B cell (primary cell): ENCODE data around the gene TBC1D2. TPM values are rescaled to one million over a fixed set of nuclear protein-coding genes. Genes with fewer than 3 reads are reported as not detected.

Source experiments
- ATAC-seq: fragments of 200-7000 bp; cut with Tn5 transposase; one replicate; pipeline ENCODE4 v1.10.0; 2021; ENCODE audit warnings: low read depth, mild to moderate bottlenecking, moderate number of reproducible peaks, moderate library complexity
- CTCF ChIA-PET: fragments of 350-600 bp; sonication (Branson Sonifier 250); formaldehyde crosslinking; loops from one replicate; lab custom pipeline; 2021; ENCODE audit warnings: antibody characterized with exemption, inconsistent platforms; lab: Charles Lee
- POLR2A ChIA-PET: fragments of 350-600 bp; sonication (Branson Sonifier 250); formaldehyde crosslinking; loops from one replicate; lab custom pipeline; 2021; ENCODE audit warnings: antibody characterized with exemption; lab: Charles Lee
- DNase-seq: peaks from one replicate; pipeline ENCODE4 v3.0.0; 2013
- H2AFZ ChIP-seq: 2 replicates; pipeline ENCODE4 v1.6.1; 2012; ENCODE audit warnings: mild to moderate bottlenecking, low read depth, low read length; ENCODE audit not compliant: insufficient read depth, poor library complexity, severe bottlenecking
- H3K27ac ChIP-seq, 2 donors: 1 replicate in 1 of 2; 2 replicates in 1 of 2; pipeline ENCODE4 v1.5.1; 2012 to 2013; ENCODE audit warnings: low read length in 2 of 2, mild to moderate bottlenecking in 2 of 2, moderate library complexity in 1 of 2
- H3K27me3 ChIP-seq, 4 experiments: fragments of 200-600 bp in 1 of 4; sonication (generic) in 1 of 4; replicated peaks in 1 of 4; 1 replicate in 2 of 4; 2 replicates in 2 of 4; pipeline versions ENCODE4 v1.6.1 to v1.7.0; 2013 to 2016; ENCODE audit warnings: low read length in 3 of 4, mild to moderate bottlenecking in 2 of 4, mixed read lengths in 1 of 4, moderate library complexity in 1 of 4; ENCODE audit not compliant: insufficient read depth in 4 of 4, control insufficient read depth in 3 of 4; ENCODE audit errors: control extremely low read depth in 1 of 4
- H3K36me3 ChIP-seq, 2 experiments: replicated peaks in 1 of 2; 1 replicate in 1 of 2; 2 replicates in 1 of 2; pipeline versions ENCODE4 v1.6.1 to v1.7.1; 2013; ENCODE audit warnings: low read length in 1 of 2; ENCODE audit not compliant: insufficient read depth in 2 of 2, control insufficient read depth in 1 of 2; ENCODE audit errors: control extremely low read depth in 1 of 2, extremely low read depth in 1 of 2
- H3K4me1 ChIP-seq, 2 donors: fragments of 200-600 bp in 1 of 2; sonication (generic) in 1 of 2; 1 replicate in 1 of 2; 2 replicates in 1 of 2; pipeline versions ENCODE4 v1.5.1 to v1.6.1; 2013 to 2017; ENCODE audit warnings: low read length in 2 of 2; ENCODE audit not compliant: control insufficient read depth in 2 of 2, insufficient read depth in 2 of 2
- H3K4me2 ChIP-seq: replicated peaks from 2 replicates; pipeline ENCODE3; 2012; ENCODE audit warnings: mild to moderate bottlenecking, low read depth, low read length; ENCODE audit not compliant: poor library complexity, severe bottlenecking
- H3K4me3 ChIP-seq, 5 experiments: fragments of 200-600 bp in 1 of 5; sonication (generic) in 1 of 5; 1 replicate in 3 of 5; 2 replicates in 2 of 5; pipeline versions ENCODE4 v1.5.1 to v1.7.0; 2011 to 2016; ENCODE audit warnings: low read length in 4 of 5, mild to moderate bottlenecking in 4 of 5, low read depth in 2 of 5, control low read depth in 1 of 5, moderate library complexity in 1 of 5; ENCODE audit not compliant: insufficient read depth in 1 of 5; ENCODE audit errors: control extremely low read depth in 1 of 5, extremely low read depth in 1 of 5
- H3K79me2 ChIP-seq: fragments of 200-600 bp; sonication (generic); one replicate; pipeline ENCODE4 v1.6.0; 2016; ENCODE audit warnings: low read length; ENCODE audit not compliant: control insufficient read depth, insufficient read depth
- H3K9ac ChIP-seq: fragments of 200-600 bp; sonication (generic); 2 replicates; pipeline ENCODE4 v1.6.1; 2017; ENCODE audit warnings: mild to moderate bottlenecking, low read length, moderate library complexity
- H3K9me3 ChIP-seq, 3 donors: one replicate each; pipeline versions ENCODE4 v1.6.1 to v1.7.1; 2013; ENCODE audit warnings: low read length in 2 of 3; ENCODE audit not compliant: control insufficient read depth in 2 of 3, insufficient read depth in 1 of 3; ENCODE audit errors: control extremely low read depth in 1 of 3
- H4K20me1 ChIP-seq: 2 replicates; pipeline ENCODE4 v1.6.0; 2012; ENCODE audit warnings: mild to moderate bottlenecking, low read length; ENCODE audit not compliant: insufficient read depth, control insufficient read depth, poor library complexity, severe bottlenecking
- H3K27ac Mint-ChIP-seq: one replicate; pipeline ENCODE4 v1.8.0; 2021; ENCODE audit warnings: mixed read lengths
- H3K27me3 Mint-ChIP-seq: one replicate; pipeline ENCODE4 v1.8.0; 2021; ENCODE audit warnings: mixed read lengths
- H3K4me1 Mint-ChIP-seq: one replicate; pipeline ENCODE4 v1.8.0; 2021; ENCODE audit warnings: mixed read lengths
- H3K4me3 Mint-ChIP-seq: one replicate; pipeline ENCODE4 v1.8.0; 2021; ENCODE audit warnings: mixed read lengths
- H3K9me3 Mint-ChIP-seq: one replicate; pipeline ENCODE4 v1.8.0; 2022; ENCODE audit warnings: mixed read lengths; ENCODE audit not compliant: insufficient read depth
- CTCF ChIP-seq: fragments of 200-600 bp; IDR thresholded peaks from one replicate; pipeline ENCODE4 v1.8.0; 2022; ENCODE audit warnings: antibody characterized with exemption, mild to moderate bottlenecking
- EZH2 ChIP-seq: IDR thresholded peaks from 2 replicates; pipeline ENCODE4 v1.6.1; 2012; ENCODE audit warnings: borderline replicate concordance, low read depth, mild to moderate bottlenecking, moderate library complexity, low read length; ENCODE audit not compliant: insufficient read depth, poor library complexity, severe bottlenecking
- WGBS: methylation state at CpG from one replicate; pipeline ENCODE4 v1.1.5; 2013; ENCODE audit warnings: missing lambda C conversion rate; ENCODE audit not compliant: insufficient coverage; 5-methylcytosine and 5-hydroxymethylcytosine counted together
- intact Hi-C: fragments of 100-400 bp; cut with micrococcal nuclease; formaldehyde crosslinking; loops from one replicate; pipeline ENCODE4 v1.10.0; 2022
- polyA plus RNA-seq: library from polyadenylated mRNA; depleted of rRNA; stranded (reverse); fragments of >200 nt; gene quantifications from 2 replicates; pipeline ENCODE4 v1.2.3, GENCODE V29; 2012
- total RNA-seq, 2 donors: library from RNA; stranded (reverse); fragments of 120-200 nt in 1 of 2; gene quantifications; 1 replicate in 1 of 2; 2 replicates in 1 of 2; pipeline versions ENCODE4 v1.2.3 to v1.2.4, GENCODE V29; 2013 to 2022

The TBC1D2 gene
- total and polyA plus RNA-seq, 2 donors (not counting 1 experiment from before 2014, with no cell fraction given): 5.0 to 5.3 TPM

GRCh38 chr9:98248737-98249474 lies 6.5 kb downstream of the TBC1D2 start:
- no peak for ATAC-seq
- TF ChIP-seq CTCF: no peak
- TF ChIP-seq EZH2: no peak
- WGBS: 46% methylated on average over 10 of the region's 16 CpGs
- no peak overlapping the region for H3K4me3 Mint-ChIP-seq
- H3K4me1 Mint-ChIP-seq: peaks cover 7% of the 10 kb centered on the region
- no peaks in the 10 kb centered on the region for H3K27me3 Mint-ChIP-seq
- no peak for DNase-seq
- H3K4me1 ChIP-seq: peaks cover 4 to 6% of the 10 kb centered on the region in 2 donors
- H3K27ac ChIP-seq: no peak overlapping the region
- ChIA-PET POLR2A (no interaction called here), CTCF (no interaction called here)
- no peaks in the 10 kb centered on the region for H3K27me3 ChIP-seq
- H3K9me3 Mint-ChIP-seq: no peaks in the 10 kb centered on the region
- H3K27ac Mint-ChIP-seq: no peak overlapping the region
- H3K4me3 ChIP-seq: no peak overlapping the region
- H3K9ac ChIP-seq: no peak overlapping the region
- no peaks in the 10 kb centered on the region for H3K9me3 ChIP-seq
- H4K20me1 ChIP-seq: no peaks in the 10 kb centered on the region
- H3K4me2 ChIP-seq: peak overlapping the region; percentile 17
- H2AFZ ChIP-seq: no peak overlapping the region
- intact Hi-C loops: no loop called here
- no peaks in the 10 kb centered on the region for H3K79me2 ChIP-seq
- no peaks in the 10 kb centered on the region for H3K36me3 ChIP-seq

- peaks cover 7% of the 10 kb centered on the region for H3K4me1 Mint-ChIP-seq
- CTCF ChIA-PET: interaction anchor here (0.6 to 1.2 kb wide), 2 partner anchors 9 to 16 kb away, joined by 3 read pairs; no protein-coding TSS in a partner anchor
- ATAC-seq (no peak), DNase-seq (no peak)
- no peaks in the 10 kb centered on the region for H3K79me2 ChIP-seq
- no peaks in the 10 kb centered on the region for H4K20me1 ChIP-seq
- H3K4me3 Mint-ChIP-seq: no peak overlapping the region
- no peak overlapping the region for H3K27ac Mint-ChIP-seq
- no peaks in the 10 kb centered on the region for H3K9me3 ChIP-seq
- no peaks in the 10 kb centered on the region for H3K36me3 ChIP-seq
- no peak overlapping the region for H3K4me2 ChIP-seq
- H3K9me3 Mint-ChIP-seq: no peaks in the 10 kb centered on the region
- H3K4me3 ChIP-seq: no peak overlapping the region
- no peaks in the 10 kb centered on the region for H3K27me3 ChIP-seq
- H3K4me1 ChIP-seq: peaks cover 4 to 6% of the 10 kb centered on the region in 2 donors
- H3K9ac ChIP-seq: no peak overlapping the region
- POLR2A ChIA-PET: no interaction called here
- H2AFZ ChIP-seq: no peak overlapping the region
- intact Hi-C loops: no loop called here
- TF ChIP-seq EZH2 (no peak), CTCF (no peak)
- 85% methylated on average over 6 of the region's 8 CpGs for WGBS
- no peaks in the 10 kb centered on the region for H3K27me3 Mint-ChIP-seq
- H3K27ac ChIP-seq: no peak overlapping the region
Observed at GRCh38 chr9:98247831-98248657, 7.4 kb downstream of the TBC1D2 start.
